GM12878 (cell line): Measurements from ENCODE around the gene TREM1. TPM values are rescaled to one million over a fixed set of nuclear protein-coding genes. Genes with fewer than 3 reads are reported as not detected.

Source experiments
- ATAC-seq: fragments of 200-7000 bp; cut with Tn5 transposase; 3 replicates; pipeline ENCODE4 v1.9.1; 2020; ENCODE audit warnings: mild to moderate bottlenecking, moderate library complexity
- BruUV-seq: library from RNA; stranded (reverse); fragments of 400-500 nt; replicated peaks from 2 replicates; lab custom pipeline; 2021; lab: Mats Ljungman, UMichigan
- CTCF ChIA-PET: fragments of 300-600 bp; sonication (Branson Sonifier 250); formaldehyde crosslinking; extraction: SDS; loops from one replicate; lab custom pipeline; 2021; ENCODE audit warnings: inconsistent platforms; lab: Yijun Ruan, JAX
- POLR2A ChIA-PET: fragments of 350-600 bp; formaldehyde crosslinking; extraction: SDS; loops from one replicate; lab custom pipeline; 2021; ENCODE audit warnings: inconsistent platforms; lab: Charles Lee
- RAD21 ChIA-PET: fragments of 300-600 bp; sonication (Branson Sonifier 250); formaldehyde crosslinking; loops from one replicate; lab custom pipeline; 2023; ENCODE audit warnings: antibody characterized with exemption; ENCODE audit not compliant: unreplicated experiment; lab: Charles Lee
- SMC1A ChIA-PET: fragments of 300-600 bp; sonication (Branson Sonifier 250); formaldehyde crosslinking; loops from one replicate; lab custom pipeline; 2023; ENCODE audit not compliant: unreplicated experiment, uncharacterized antibody; lab: Charles Lee
- DNase-seq: peaks from one replicate; pipeline ENCODE4 v3.0.0-alpha.2; 2011; ENCODE audit warnings: low read depth, low spot score
- FAIRE-seq: peaks from 3 replicates; lab custom pipeline; 2011; peaks lifted over from hg19 to GRCh38; lab: Jason Lieb, UNC
- H2AFZ ChIP-seq: 2 replicates; pipeline ENCODE4 v1.6.0; 2011; ENCODE audit warnings: low read depth, low read length, control low read depth; ENCODE audit not compliant: control insufficient read depth
- H3K27ac ChIP-seq: 2 replicates; pipeline ENCODE4 v1.5.1; 2011; ENCODE audit warnings: control low read depth; ENCODE audit not compliant: control insufficient read depth, insufficient read depth
- H3K27me3 ChIP-seq, 2 experiments: replicated peaks in 1 of 2; 2 replicates each; pipeline versions ENCODE4 v1.6.0 to v1.6.1; 2011; ENCODE audit warnings: low read length in 1 of 2; ENCODE audit not compliant: control insufficient read depth in 2 of 2, insufficient read depth in 2 of 2
- H3K36me3 ChIP-seq, 2 experiments: 2 replicates each; pipeline ENCODE4 v1.5.1; 2011; ENCODE audit warnings: low read length in 1 of 2; ENCODE audit not compliant: control insufficient read depth in 2 of 2, insufficient read depth in 2 of 2
- H3K4me1 ChIP-seq: 2 replicates; pipeline ENCODE4 v1.6.1; 2011; ENCODE audit warnings: mild to moderate bottlenecking, low read length, moderate library complexity, mixed read lengths; ENCODE audit not compliant: control insufficient read depth, insufficient read depth
- H3K4me2 ChIP-seq: 2 replicates; pipeline ENCODE4 v1.6.0; 2011; ENCODE audit warnings: control low read depth; ENCODE audit not compliant: control insufficient read depth, insufficient read depth
- H3K4me3 ChIP-seq: fragments of 200-600 bp; sonication (generic); 2 replicates; pipeline ENCODE4 v1.5.1; 2016
- H3K79me2 ChIP-seq: 2 replicates; pipeline ENCODE4 v1.6.0; 2011; ENCODE audit warnings: low read length; ENCODE audit not compliant: control insufficient read depth, insufficient read depth
- H3K9ac ChIP-seq: 2 replicates; pipeline ENCODE4 v1.8.0; 2011; ENCODE audit warnings: low read length, control low read depth, mixed read lengths; ENCODE audit not compliant: control insufficient read depth, insufficient read depth
- H3K9me3 ChIP-seq: replicated peaks from 3 replicates; pipeline ENCODE4 v1.5.1; 2011; ENCODE audit warnings: mild to moderate bottlenecking, low read length; ENCODE audit not compliant: control insufficient read depth, insufficient read depth
- H4K20me1 ChIP-seq: 2 replicates; pipeline ENCODE4 v1.6.0; 2011; ENCODE audit not compliant: control insufficient read depth, insufficient read depth
- ATF3 ChIP-seq: IDR thresholded peaks from 2 replicates; pipeline ENCODE4 v1.6.1; 2011; ENCODE audit warnings: low read depth, mild to moderate bottlenecking, low read length, moderate library complexity, borderline replicate concordance; ENCODE audit errors: extremely low read depth
- DPF2 ChIP-seq: fragments of 450-650 bp; IDR thresholded peaks from 2 replicates; pipeline ENCODE4 v1.6.1; 2017; ENCODE audit warnings: mild to moderate bottlenecking
- HDAC2 ChIP-seq: fragments of 200-600 bp; sonication (generic); IDR thresholded peaks from 2 replicates; pipeline ENCODE4 v1.6.1; 2017
- IRF3 ChIP-seq: fragments of 450-650 bp; IDR thresholded peaks from 2 replicates; pipeline ENCODE4 v1.6.1; 2014; ENCODE audit warnings: mild to moderate bottlenecking
- JUND ChIP-seq: IDR thresholded peaks from 2 replicates; pipeline ENCODE4 v1.6.1; 2012; ENCODE audit warnings: low read depth, mild to moderate bottlenecking, low read length, improper control_type of control experiment, moderate library complexity
- MAX ChIP-seq: IDR thresholded peaks from 2 replicates; pipeline ENCODE4 v1.6.1; 2012; ENCODE audit warnings: low read depth, low read length, improper control_type of control experiment
- MEF2B ChIP-seq: fragments of 450-650 bp; IDR thresholded peaks from 2 replicates; pipeline ENCODE4 v1.6.1; 2018; ENCODE audit warnings: mild to moderate bottlenecking, moderate library complexity; ENCODE audit not compliant: partially characterized antibody, poor library complexity, severe bottlenecking
- POLR2AphosphoS2 ChIP-seq: IDR thresholded peaks from 2 replicates; pipeline ENCODE4 v1.6.1; 2011; ENCODE audit warnings: low read depth, mild to moderate bottlenecking, low read length, improper control_type of control experiment, moderate library complexity
- RELA ChIP-seq: fragments of 450-650 bp; IDR thresholded peaks from 2 replicates; pipeline ENCODE4 v1.8.0; 2014; ENCODE audit warnings: borderline replicate concordance; ENCODE audit not compliant: partially characterized antibody
- SPI1 ChIP-seq: IDR thresholded peaks from 2 replicates; pipeline ENCODE4 v1.6.1; 2011; ENCODE audit warnings: low read depth, mild to moderate bottlenecking, low read length, moderate library complexity, borderline replicate concordance; ENCODE audit not compliant: insufficient read depth
- ZNF274 ChIP-seq: IDR thresholded peaks from one replicate; pipeline ENCODE4 v1.8.0; 2011; ENCODE audit not compliant: insufficient read length, insufficient read depth
- ZNF592 ChIP-seq: fragments of 450-650 bp; IDR thresholded peaks from 2 replicates; pipeline ENCODE4 v1.6.1; 2017; ENCODE audit warnings: mild to moderate bottlenecking, moderate library complexity
- WGBS: methylation state at CpG from one replicate; pipeline ENCODE4 v1.1.6; 2016; ENCODE audit warnings: low lambda C conversion rate; ENCODE audit not compliant: insufficient replicate concordance, insufficient coverage; ENCODE audit errors: missing lambda C conversion rate; 5-methylcytosine and 5-hydroxymethylcytosine counted together
- in situ Hi-C: fragments of 300-500 bp; cut with MboI; formaldehyde crosslinking; loops from 9 replicates; pipeline ENCODE4 v1.14.3; 2018; ENCODE audit warnings: mixed read lengths
- intact Hi-C: fragments of 100-400 bp; cut with micrococcal nuclease; formaldehyde crosslinking; loops from one replicate; pipeline ENCODE4 v1.14.2; 2022; ENCODE audit not compliant: unreplicated experiment
- polyA plus RNA-seq, 11 experiments: library from polyadenylated mRNA; depleted of rRNA in 4 of 11; unstranded in 6 of 11; stranded (reverse) in 5 of 11; fragments of >200 nt; fragmentation: Nextera tagmentation in 4 of 11; fragmentation: Illumina TruSeq in 1 of 11; extraction: Ambion mirVana in 4 of 11; extraction: Trizol in 1 of 11; gene quantifications; 1 replicate in 1 of 11; 2 replicates in 10 of 11; pipeline versions ENCODE4 v1.2.1 to v1.2.3, GENCODE V29; 2011 to 2016; ENCODE audit warnings: inconsistent platforms in 2 of 11, missing spikeins in 2 of 11, low read depth in 1 of 11
- total RNA-seq, 4 experiments: library from RNA; depleted of rRNA in 3 of 4; stranded (reverse); fragments of >200 nt in 3 of 4; fragmentation: Illumina TruSeq in 1 of 4; extraction: Trizol in 1 of 4; gene quantifications; 2 replicates each; pipeline versions ENCODE4 v1.2.1 to v1.2.3, GENCODE V29; 2013 to 2021

TREM1 gene
- total and polyA plus RNA-seq, 10 of the 15 experiments (the other 5 are each of a cell fraction or from before 2014, with no cell fraction given), result 0.09 to 2.6 (median 0.28) TPM; not detected in 2

- TF ChIP-seq IRF3 (no peak), HDAC2 (no peak), RELA (peak; percentile 24), DPF2 (peak; percentile 67), POLR2AphosphoS2 (no peak), ZNF274 (no peak), MEF2B (peak; percentile 65), SPI1 (no peak), JUND (no peak), MAX (peak; percentile 68)
These were observed 32.4 kb upstream of the TREM1 start (continued) for GRCh38 chr6:41318654-41319565.

GRCh38 chr6:41318261-41318653 is 31.8 kb upstream of the TREM1 start:
- ChIA-PET POLR2A (interaction anchor here (0.6 to 4.7 kb wide), 4 partner anchors 11 to 207 kb away, joined by 4 to 63 read pairs (median 7); partner anchors contain the start of gene NCR2), SMC1A (interaction anchor here (0.6 to 15.6 kb wide), 15 partner anchors 9 to 246 kb away, joined by 3 to 253 read pairs (median 6); partner anchors contain the start of genes NCR2, NFYA and TREM1), RAD21 (interaction anchor here (0.9 to 16.5 kb wide), 6 partner anchors 11 to 40 kb away, joined by 3 to 230 read pairs (median 8); partner anchors contain the start of gene NCR2), CTCF (interaction anchor here (1.1 to 8.7 kb wide), 12 partner anchors 10 to 226 kb away, joined by 3 to 206 read pairs (median 14); partner anchors contain the start of gene NCR2)
- BruUV-seq, result no TSS peak
- no peak for DNase-seq
- no peak for ATAC-seq
- Histone ChIP-seq H4K20me1 (no peaks in the 10 kb centered on the region), H3K27ac (no peak overlapping the region), H3K4me3 (no peak overlapping the region), H3K79me2 (no peaks in the 10 kb centered on the region), H2AFZ (peak overlapping the region; percentile 90), H3K4me2 (peak overlapping the region; percentile 73; the same call in 1 of the 2 replicates), H3K9me3 (no peaks in the 10 kb centered on the region), H3K27me3 (0 out of 4 replicates have a peak, but pooled peaks cover 0 to 2% of the 10 kb centered on the region in 2 experiments), H3K9ac (no peak overlapping the region), H3K4me1 (peaks cover 7% of the 10 kb centered on the region; the same call in 1 of the 2 replicates), H3K36me3 (no peaks in the 10 kb centered on the region)
- WGBS, result 34% methylated on average over 9 of the region's 9 CpGs
- intact Hi-C loops (loop anchor here (1.0 to 5.0 kb wide), 6 partner anchors 12 to 311 kb away; no protein-coding TSS in a partner anchor), in situ Hi-C loops (loop anchor here (10.0 kb wide), 1 partner anchor 313 kb away; no protein-coding TSS in a partner anchor)
- FAIRE-seq, result no peak
- TF ChIP-seq MAX (no peak), ZNF592 (no peak), ATF3 (no peak)
